Left ventricle myocardium inferior (tissue), 1 donor: ENCODE results near the gene SLC16A10. TPM values are rescaled to one million over a fixed set of nuclear protein-coding genes. Genes with fewer than 3 reads are reported as not detected.

ENCODE experiments used
- DNase-seq: peaks from one replicate; pipeline ENCODE4 v3.0.0-alpha.2; 2020
- H3K27ac ChIP-seq: fragments of 200-600 bp; replicated peaks from 2 replicates; pipeline ENCODE4 v1.8.0; 2021
- H3K27me3 ChIP-seq: fragments of 200-600 bp; 2 replicates; pipeline ENCODE4 v1.8.0; 2021; ENCODE audit warnings: low read depth
- H3K36me3 ChIP-seq: fragments of 200-600 bp; 2 replicates; pipeline ENCODE4 v1.8.0; 2021
- H3K4me1 ChIP-seq: fragments of 200-600 bp; 2 replicates; pipeline ENCODE4 v1.8.0; 2021
- H3K4me3 ChIP-seq: fragments of 200-600 bp; 2 replicates; pipeline ENCODE4 v1.8.0; 2021; ENCODE audit warnings: mild to moderate bottlenecking, moderate library complexity
- H3K9me3 ChIP-seq: fragments of 200-600 bp; replicated peaks from 2 replicates; pipeline ENCODE4 v1.8.0; 2021
- intact Hi-C: fragments of 100-400 bp; cut with micrococcal nuclease; formaldehyde crosslinking; loops from one replicate; pipeline ENCODE4 v1.11.0; 2022
- total RNA-seq: library from RNA; stranded (reverse); fragmentation: NEBNext Ultra II Directional; extraction: Animal tissue kit (Norgen Biotek cat#: 25700); gene quantifications from one replicate; pipeline ENCODE4 v1.2.1, GENCODE V29; 2021
- TF ChIP-seq, protein P1 (sequence below): fragments of 200-600 bp; IDR thresholded peaks from 2 replicates; pipeline ENCODE4 v1.8.0; 2021; ENCODE audit warnings: antibody characterized with exemption, mild to moderate bottlenecking, borderline replicate concordance
- donor health status: DM: no; HTN: yes; CAD: no; lungs with severe emphysema.

Gene SLC16A10
- total RNA-seq, 1 donor from 2014 or later: 4.5 TPM

DNA sequence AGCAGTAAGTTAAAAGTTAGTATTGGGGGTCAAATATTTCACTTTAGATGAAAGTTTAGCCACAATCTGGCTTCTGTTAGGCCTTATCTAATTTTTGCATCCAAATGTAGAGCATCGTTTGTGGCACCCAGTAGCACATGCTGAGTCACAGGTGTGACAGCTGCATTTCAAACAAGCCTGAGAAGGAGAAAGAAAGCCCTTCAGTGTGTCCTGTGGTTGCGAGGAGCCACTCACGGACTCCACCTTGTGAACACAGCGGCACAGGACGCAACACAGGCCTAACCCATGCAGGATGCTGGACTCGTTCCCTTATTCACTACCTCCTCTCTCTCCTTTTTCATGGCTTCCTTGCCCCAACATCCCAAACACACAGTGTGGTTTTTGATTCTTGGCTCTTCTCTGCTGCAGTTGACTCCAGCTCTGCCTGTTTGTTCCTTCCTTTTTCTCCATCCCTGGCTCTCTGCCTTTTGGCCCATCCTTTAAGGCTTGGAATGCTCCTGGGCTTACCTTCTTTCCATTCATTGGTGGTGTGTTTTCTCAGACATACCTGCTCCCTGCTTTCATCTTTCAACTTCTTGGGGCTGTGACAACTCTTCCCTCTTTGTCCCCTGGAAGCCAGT is 124.2 kb downstream of the SLC16A10 start:
- Histone ChIP-seq H3K27me3 (no peaks in the 10 kb centered on the region), H3K36me3 (no peaks in the 10 kb centered on the region), H3K9me3 (no peaks in the 10 kb centered on the region), H3K4me3 (no peak overlapping the region), H3K4me1 (peaks cover 17% of the 10 kb centered on the region), H3K27ac (no peak overlapping the region)
- intact Hi-C loops: no loop called here
- TF ChIP-seq, protein P1, sequence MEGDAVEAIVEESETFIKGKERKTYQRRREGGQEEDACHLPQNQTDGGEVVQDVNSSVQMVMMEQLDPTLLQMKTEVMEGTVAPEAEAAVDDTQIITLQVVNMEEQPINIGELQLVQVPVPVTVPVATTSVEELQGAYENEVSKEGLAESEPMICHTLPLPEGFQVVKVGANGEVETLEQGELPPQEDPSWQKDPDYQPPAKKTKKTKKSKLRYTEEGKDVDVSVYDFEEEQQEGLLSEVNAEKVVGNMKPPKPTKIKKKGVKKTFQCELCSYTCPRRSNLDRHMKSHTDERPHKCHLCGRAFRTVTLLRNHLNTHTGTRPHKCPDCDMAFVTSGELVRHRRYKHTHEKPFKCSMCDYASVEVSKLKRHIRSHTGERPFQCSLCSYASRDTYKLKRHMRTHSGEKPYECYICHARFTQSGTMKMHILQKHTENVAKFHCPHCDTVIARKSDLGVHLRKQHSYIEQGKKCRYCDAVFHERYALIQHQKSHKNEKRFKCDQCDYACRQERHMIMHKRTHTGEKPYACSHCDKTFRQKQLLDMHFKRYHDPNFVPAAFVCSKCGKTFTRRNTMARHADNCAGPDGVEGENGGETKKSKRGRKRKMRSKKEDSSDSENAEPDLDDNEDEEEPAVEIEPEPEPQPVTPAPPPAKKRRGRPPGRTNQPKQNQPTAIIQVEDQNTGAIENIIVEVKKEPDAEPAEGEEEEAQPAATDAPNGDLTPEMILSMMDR: no peak
- DNase-seq: no peak

DNA sequence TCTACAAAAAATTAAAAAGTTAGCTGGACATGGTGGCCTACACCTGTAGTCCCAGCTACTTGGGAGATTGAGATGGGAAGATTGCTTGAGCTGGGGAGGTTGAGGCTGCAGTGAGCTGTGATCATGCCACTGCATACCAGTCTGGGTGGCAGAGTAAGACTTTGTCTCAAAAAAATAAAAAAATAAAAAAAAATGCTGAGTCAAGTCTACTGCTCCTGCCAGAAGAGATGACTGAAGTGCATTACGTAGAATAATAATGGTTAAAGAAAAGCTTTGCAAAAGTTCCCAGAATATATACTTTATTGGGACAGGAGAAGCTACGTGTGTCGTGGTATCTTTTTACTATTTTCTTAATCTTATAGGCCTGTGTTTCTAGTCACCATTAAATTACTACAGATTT is 125.3 kb downstream of the SLC16A10 start:
- H3K4me3 ChIP-seq: no peak overlapping the region
- TF ChIP-seq, protein P1: no peak
- intact Hi-C loops: no loop called here
- no peak overlapping the region for H3K27ac ChIP-seq
- no peaks in the 10 kb centered on the region for H3K9me3 ChIP-seq
- peaks cover 11% of the 10 kb centered on the region for H3K4me1 ChIP-seq
- DNase-seq: no peak
- H3K27me3 ChIP-seq: no peaks in the 10 kb centered on the region
- H3K36me3 ChIP-seq: no peaks in the 10 kb centered on the region

DNA sequence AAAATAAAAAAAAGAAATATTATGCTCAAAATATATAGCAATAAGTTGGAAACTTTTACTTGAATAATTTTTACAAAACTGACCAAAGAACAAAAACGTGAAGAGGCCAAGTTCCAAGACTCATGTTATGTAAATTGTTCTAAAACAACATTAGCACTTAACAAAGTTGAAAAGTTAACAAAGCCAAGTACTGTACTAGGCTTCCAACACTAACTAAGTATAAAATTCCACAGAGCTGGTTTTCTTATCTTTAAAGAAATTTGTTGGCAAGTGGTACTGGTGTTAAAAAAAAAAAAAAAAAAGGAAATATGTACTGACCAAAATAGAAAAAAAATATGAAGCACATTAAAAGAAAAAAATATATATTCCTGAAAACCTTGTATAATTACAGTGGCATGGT is 127.8 kb downstream of the SLC16A10 start:
- Histone ChIP-seq H3K27ac (peak overlapping the region; percentile 11), H3K4me1 (peaks cover 17% of the 10 kb centered on the region), H3K9me3 (no peaks in the 10 kb centered on the region), H3K27me3 (no peaks in the 10 kb centered on the region), H3K36me3 (no peaks in the 10 kb centered on the region), H3K4me3 (no peak overlapping the region)
- no peak for DNase-seq
- TF ChIP-seq, protein P1: no peak
- intact Hi-C loops: no loop called here

DNA sequence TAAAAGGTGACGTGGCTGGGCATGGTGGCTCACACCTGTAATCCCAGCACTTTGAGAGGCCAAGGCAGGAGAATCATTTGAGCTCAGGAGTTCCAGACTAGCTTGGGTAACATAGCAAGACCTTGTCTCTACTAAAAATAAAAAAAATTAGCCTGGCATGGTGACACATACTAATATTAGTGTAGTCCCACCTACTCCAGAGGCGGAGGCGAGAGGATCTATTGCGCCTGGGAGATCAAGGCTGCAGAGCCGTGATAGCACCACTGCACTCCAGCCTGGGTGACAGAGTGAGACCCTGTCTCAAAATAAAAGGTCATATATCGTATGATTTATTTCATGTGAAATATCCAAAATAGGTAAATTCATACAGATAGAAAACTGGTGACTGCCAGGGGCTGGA is 132.5 kb downstream of the SLC16A10 start:
- TF ChIP-seq, protein P1: no peak
- Histone ChIP-seq H3K27me3 (no peaks in the 10 kb centered on the region), H3K27ac (peak overlapping the region; percentile 64), H3K4me3 (no peak overlapping the region), H3K9me3 (no peaks in the 10 kb centered on the region), H3K4me1 (peaks cover 19% of the 10 kb centered on the region), H3K36me3 (no peaks in the 10 kb centered on the region)
- intact Hi-C loops: no loop called here
- DNase-seq: no peak

DNA sequence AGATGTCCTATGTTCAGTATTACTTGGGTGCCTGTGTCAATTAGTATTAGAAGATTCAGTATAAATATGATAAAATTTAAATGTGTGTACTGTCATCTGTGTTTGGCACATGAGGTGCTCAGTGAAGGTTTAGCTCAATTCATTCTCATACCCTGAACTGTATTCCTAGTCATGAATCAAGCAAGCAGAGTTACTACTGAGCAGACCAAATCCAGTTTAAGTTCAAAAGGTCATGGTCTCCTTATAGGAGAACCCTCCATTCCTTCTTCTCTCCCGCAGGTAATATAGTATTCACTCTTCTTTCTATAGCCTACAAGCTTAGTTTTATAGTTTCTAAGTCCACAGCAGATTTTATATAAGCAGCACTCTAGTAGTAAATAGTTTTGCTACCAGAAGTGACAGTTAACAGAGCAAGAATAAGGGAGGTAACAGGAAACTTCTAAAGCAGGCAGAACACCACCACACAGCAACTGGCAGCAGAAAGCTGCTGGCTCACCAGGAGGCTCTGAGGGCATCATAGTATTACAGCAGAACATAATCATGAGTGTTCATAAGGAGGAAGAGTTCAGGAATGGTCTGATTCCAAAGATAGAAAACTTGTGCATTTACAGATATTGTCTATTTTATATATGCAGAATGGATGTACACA is 133.2 kb downstream of the SLC16A10 start:
- TF ChIP-seq, protein P1: no peak
- H3K9me3 ChIP-seq: no peaks in the 10 kb centered on the region
- H3K36me3 ChIP-seq: no peaks in the 10 kb centered on the region
- no peak overlapping the region for H3K4me3 ChIP-seq
- DNase-seq: no peak
- H3K27ac ChIP-seq: peak overlapping the region; percentile 64
- no peaks in the 10 kb centered on the region for H3K27me3 ChIP-seq
- H3K4me1 ChIP-seq: peaks cover 14% of the 10 kb centered on the region
- intact Hi-C loops: no loop called here
